IMR-90 (cell line): ENCODE data around the gene PRAC1. TPM values are rescaled to one million over a fixed set of nuclear protein-coding genes. Genes with fewer than 3 reads are reported as not detected.

ENCODE experiments used
- ATAC-seq: fragments of 200-7000 bp; cut with Tn5 transposase; 2 replicates; pipeline ENCODE4 v1.9.1; 2020; ENCODE audit warnings: low read depth, mild to moderate bottlenecking, moderate library complexity
- BruUV-seq: library from RNA; stranded (reverse); fragments of 400-500 nt; replicated peaks from 2 replicates; lab custom pipeline; 2021; lab: Mats Ljungman, UMichigan
- CTCF ChIA-PET: fragments of 300-600 bp; formaldehyde crosslinking; extraction: SDS; loops from one replicate; lab custom pipeline; 2021; ENCODE audit warnings: antibody characterized with exemption; lab: Yijun Ruan, JAX
- POLR2A ChIA-PET: fragments of 300-600 bp; sonication (Branson Sonifier 250); formaldehyde crosslinking; loops from one replicate; lab custom pipeline; 2022; ENCODE audit warnings: antibody characterized with exemption; ENCODE audit not compliant: unreplicated experiment; lab: Charles Lee
- DNase-seq: peaks from one replicate; pipeline ENCODE4 v3.0.0; 2013
- H2AFZ ChIP-seq: replicated peaks from 2 replicates; pipeline ENCODE3; 2013; ENCODE audit warnings: low read length, mild to moderate bottlenecking; ENCODE audit not compliant: poor library complexity
- H2AK5ac ChIP-seq: 2 replicates; pipeline ENCODE4 v1.6.1; 2013; ENCODE audit warnings: low read depth, low read length, inconsistent platforms
- H2AK9ac ChIP-seq: replicated peaks from 2 replicates; pipeline ENCODE3; 2013; ENCODE audit warnings: mild to moderate bottlenecking, low read depth, low read length, moderate library complexity; ENCODE audit not compliant: poor library complexity
- H2BK120ac ChIP-seq: 2 replicates; pipeline ENCODE4 v1.6.1; 2013; ENCODE audit warnings: low read depth, low read length, inconsistent platforms
- H2BK15ac ChIP-seq: 3 replicates; pipeline ENCODE4 v1.6.1; 2013; ENCODE audit warnings: low read depth, low read length, inconsistent platforms
- H2BK20ac ChIP-seq: 2 replicates; pipeline ENCODE4 v1.6.1; 2013; ENCODE audit warnings: low read depth, mild to moderate bottlenecking, inconsistent platforms, low read length, moderate library complexity
- H2BK5ac ChIP-seq: 2 replicates; pipeline ENCODE4 v1.6.1; 2013; ENCODE audit warnings: mild to moderate bottlenecking, low read depth, low read length, inconsistent platforms; ENCODE audit not compliant: poor library complexity, severe bottlenecking
- H3K14ac ChIP-seq: replicated peaks from 2 replicates; pipeline ENCODE4 v1.6.1; 2013; ENCODE audit warnings: low read depth, low read length, inconsistent platforms
- H3K18ac ChIP-seq: 2 replicates; pipeline ENCODE4 v1.6.1; 2013; ENCODE audit warnings: low read depth, low read length, control low read depth
- H3K23ac ChIP-seq: 2 replicates; pipeline ENCODE4 v1.6.1; 2013; ENCODE audit warnings: low read depth, low read length, inconsistent platforms
- H3K27ac ChIP-seq: 2 replicates; pipeline ENCODE4 v1.5.1; 2013; ENCODE audit warnings: mild to moderate bottlenecking, control low read depth, low read length; ENCODE audit not compliant: insufficient read depth
- H3K27me3 ChIP-seq: 2 replicates; pipeline ENCODE4 v1.6.1; 2013; ENCODE audit warnings: low read length; ENCODE audit not compliant: control insufficient read depth, insufficient read depth
- H3K36me3 ChIP-seq: 2 replicates; pipeline ENCODE4 v1.6.1; 2013; ENCODE audit warnings: low read length, mixed read lengths; ENCODE audit not compliant: control insufficient read depth, insufficient read depth
- H3K4ac ChIP-seq: 2 replicates; pipeline ENCODE4 v1.6.1; 2013; ENCODE audit warnings: low read depth, low read length, inconsistent platforms
- H3K4me1 ChIP-seq: 2 replicates; pipeline ENCODE4 v1.6.1; 2013; ENCODE audit warnings: low read length, mixed read lengths; ENCODE audit not compliant: control insufficient read depth, insufficient read depth
- H3K4me2 ChIP-seq: 2 replicates; pipeline ENCODE4 v1.6.1; 2013; ENCODE audit warnings: low read depth, mild to moderate bottlenecking, control low read depth, low read length, moderate library complexity
- H3K4me3 ChIP-seq: 2 replicates; pipeline ENCODE4 v1.5.1; 2013; ENCODE audit warnings: low read depth, mild to moderate bottlenecking, control low read depth, low read length, moderate library complexity; ENCODE audit not compliant: insufficient read depth
- H3K56ac ChIP-seq: 2 replicates; pipeline ENCODE4 v1.6.1; 2013; ENCODE audit warnings: low read length, inconsistent platforms; ENCODE audit not compliant: insufficient read depth; ENCODE audit errors: extremely low read depth
- H3K79me1 ChIP-seq, 2 experiments: 2 replicates each; pipeline ENCODE4 v1.6.1; 2013; ENCODE audit warnings: low read length in 2 of 2, inconsistent platforms in 1 of 2, low read depth in 1 of 2
- H3K9ac ChIP-seq: 2 replicates; pipeline ENCODE4 v1.6.1; 2013; ENCODE audit warnings: low read depth, low read length, control low read depth
- H3K9me1 ChIP-seq: 2 replicates; pipeline ENCODE4 v1.6.1; 2013; ENCODE audit warnings: low read length, inconsistent platforms; ENCODE audit not compliant: insufficient read depth
- H3K9me3 ChIP-seq: 2 replicates; pipeline ENCODE4 v1.6.1; 2013; ENCODE audit warnings: low read length; ENCODE audit not compliant: control insufficient read depth, insufficient read depth
- H4K20me1 ChIP-seq: 2 replicates; pipeline ENCODE4 v1.6.1; 2013; ENCODE audit warnings: low read length, inconsistent platforms; ENCODE audit not compliant: insufficient read depth
- H4K5ac ChIP-seq: 2 replicates; pipeline ENCODE4 v1.6.1; 2013; ENCODE audit warnings: mild to moderate bottlenecking, low read depth, low read length, control low read depth
- H4K8ac ChIP-seq, 2 experiments: 2 replicates each; pipeline ENCODE4 v1.6.1; 2013; ENCODE audit warnings: low read depth in 2 of 2, low read length in 2 of 2, control low read depth in 1 of 2, inconsistent platforms in 1 of 2
- H4K91ac ChIP-seq: 2 replicates; pipeline ENCODE4 v1.6.1; 2013; ENCODE audit warnings: low read depth, low read length, inconsistent platforms; ENCODE audit not compliant: insufficient read depth
- RAD21 ChIP-seq: IDR thresholded peaks from 2 replicates; pipeline ENCODE4 v1.6.1; 2012; ENCODE audit warnings: low read length, improper control_type of control experiment
- RFX5 ChIP-seq: IDR thresholded peaks from 2 replicates; pipeline ENCODE4 v1.8.0; 2012; ENCODE audit warnings: low read depth, mild to moderate bottlenecking, low read length, moderate library complexity
- WGBS, 2 experiments: methylation state at CpG; one replicate each; pipeline versions ENCODE4 v1.1.5 to v1.1.7; 2013; ENCODE audit warnings: missing lambda C conversion rate in 2 of 2; ENCODE audit not compliant: insufficient read length in 1 of 2; ENCODE audit errors: extremely low coverage in 2 of 2; 5-methylcytosine and 5-hydroxymethylcytosine counted together
- dilution Hi-C: fragments of 300-500 bp; cut with HindIII; formaldehyde crosslinking; loops from one replicate; pipeline ENCODE4 v1.14.3; 2018; ENCODE audit warnings: low sequenced_read_pairs; ENCODE audit not compliant: unreplicated experiment
- in situ Hi-C: fragments of 300-500 bp; cut with MboI; formaldehyde crosslinking; loops from 3 replicates; pipeline ENCODE4 v1.14.3; 2019; ENCODE audit warnings: low sequenced_read_pairs, inconsistent platforms, mixed read lengths
- intact Hi-C: fragments of 100-400 bp; cut with micrococcal nuclease; formaldehyde crosslinking; loops from 2 replicates; pipeline ENCODE4 v1.10.0; 2022
- polyA plus RNA-seq, 3 experiments: library from polyadenylated mRNA; depleted of rRNA; stranded (reverse); fragments of >200 nt; gene quantifications; 2 replicates each; pipeline ENCODE4 v1.2.3, GENCODE V29; 2012; ENCODE audit warnings: low replicate concordance in 1 of 3
- total RNA-seq: library from RNA; depleted of rRNA; stranded (reverse); fragments of >200 nt; gene quantifications from 2 replicates; pipeline ENCODE4 v1.2.3, GENCODE V29; 2012

PRAC1 gene
- total and polyA plus RNA-seq, 2 of the 4 experiments (the other 2 are of a cell fraction): not detected

- ATAC-seq: no peak
- WGBS, 2 experiments: 17% methylated on average over 7 of the region's 22 CpGs; no CpG with 5 or more reads in 1 of the 2 experiments
Observed at GRCh38 chr17:48733632-48734328, 11.5 kb upstream of the PRAC1 start.

More at GRCh38 chr17:48733632-48734328, 11.5 kb upstream of the PRAC1 start:
- Histone ChIP-seq H3K27me3 (peaks cover 95% of the 10 kb centered on the region), H3K27ac (no peak overlapping the region), H3K9me3 (peaks cover 6% of the 10 kb centered on the region), H2BK5ac (no peak overlapping the region), H4K20me1 (no peaks in the 10 kb centered on the region), H3K9ac (no peak overlapping the region), H4K5ac (no peak overlapping the region), H3K4me1 (no peaks in the 10 kb centered on the region), H2BK120ac (no peak overlapping the region), H4K91ac (no peak overlapping the region), H3K4me3 (no peak overlapping the region), H2AFZ (no peak overlapping the region), H2AK5ac (no peak overlapping the region), H4K8ac (no peak overlapping the region), H2BK15ac (no peak overlapping the region), H2AK9ac (no peak overlapping the region), H3K14ac (no peak overlapping the region), H3K36me3 (no peaks in the 10 kb centered on the region), H2BK20ac (no peak overlapping the region), H3K4ac (no peak overlapping the region), H3K23ac (no peak overlapping the region), H3K79me1 (no peaks in the 10 kb centered on the region), H3K18ac (no peak overlapping the region), H3K56ac (no peak overlapping the region), H3K9me1 (no peaks in the 10 kb centered on the region), H3K4me2 (no peak overlapping the region)
- POLR2A ChIA-PET: no interaction called here
- dilution Hi-C loops (no loop called here), intact Hi-C loops (no loop called here), in situ Hi-C loops (loop anchor here (10.0 kb wide), 1 partner anchor 51 kb away; no protein-coding TSS in a partner anchor)
- TF ChIP-seq RAD21 (no peak), RFX5 (no peak)
- DNase-seq: no peak
- BruUV-seq: no TSS peak
- CTCF ChIA-PET: no interaction called here
